HG03060 (cell line): ENCODE results near the gene ATP1A3.

Source experiments
- ATAC-seq: cut with Tn5 transposase; IDR thresholded peaks from one replicate; pipeline ENCODE4 v1.9.1; 2021; ENCODE audit warnings: low read depth, moderate number of reproducible peaks; ENCODE audit not compliant: unreplicated experiment

Gene ATP1A3

GRCh38 chr19:41930926-41931592, 63.0 kb downstream of the ATP1A3 start:
- ATAC-seq, result no peak

GRCh38 chr19:41930322-41930722, 63.7 kb downstream of the ATP1A3 start:
- ATAC-seq, result no peak

GRCh38 chr19:41929536-41930071, 64.4 kb downstream of the ATP1A3 start:
- no peak for ATAC-seq

- no peak for ATAC-seq
Measured at GRCh38 chr19:41928754-41929535, 65.1 kb downstream of the ATP1A3 start.

GRCh38 chr19:41928221-41928683, 65.8 kb downstream of the ATP1A3 start, which contains the start of gene ERFL:
TSS of gene ERFL (minus strand) at chr19:41928449. CDS start at chr19:41912919, 15,530 bp downstream.
- no peak for ATAC-seq

- ATAC-seq, result no peak
Measured at GRCh38 chr19:41927497-41928192, 66.4 kb downstream of the ATP1A3 start.

GRCh38 chr19:41926763-41927496, 67.1 kb downstream of the ATP1A3 start:
- ATAC-seq, result no peak

GRCh38 chr19:41926028-41926762, 67.8 kb downstream of the ATP1A3 start:
- ATAC-seq, result no peak

- ATAC-seq, result no peak
Measured at GRCh38 chr19:41925208-41926003, 68.6 kb downstream of the ATP1A3 start.

GRCh38 chr19:41924151-41925145, 69.6 kb downstream of the ATP1A3 start:
- ATAC-seq, result no peak

- no peak for ATAC-seq
Measured at GRCh38 chr19:41923045-41923788, 70.8 kb downstream of the ATP1A3 start.

GRCh38 chr19:41922585-41922984, 71.4 kb downstream of the ATP1A3 start:
- no peak for ATAC-seq

GRCh38 chr19:41921577-41922576, 72.2 kb downstream of the ATP1A3 start:
- ATAC-seq, result no peak

- no peak for ATAC-seq
Measured at GRCh38 chr19:41920882-41921576, 73.0 kb downstream of the ATP1A3 start.
